NCI-H146 treated with DMSO at 0.1 percent for 48 hours (cell line): Measurements from ENCODE around the gene AMT.

ENCODE experiments used
- DNase-seq: peaks from one replicate; lab custom pipeline; 2025; ENCODE audit not compliant: unreplicated experiment; lab: John Stamatoyannopoulos, UW

The AMT gene

GRCh38 chr3:49422379-49423248 lies at the start of gene AMT:
AMT (minus strand) TSS chr3:49422473; CDS start chr3:49422450, 23 bp downstream.
- DNase-seq = no peak

- DNase-seq = peak; percentile 29
Observed at GRCh38 chr3:49470714-49471420, 48.6 kb upstream of the AMT start.

GRCh38 chr3:49469936-49470713 lies 47.9 kb upstream of the AMT start, which contains the start of gene DAG1:
DAG1 (plus strand) TSS chr3:49470267; CDS start chr3:49510535, 40,268 bp downstream.
- DNase-seq = peak; percentile 71

GRCh38 chr3:49469037-49469935 lies 47.0 kb upstream of the AMT start:
- DNase-seq = peak; percentile 17

- DNase-seq = no peak
Observed at GRCh38 chr3:49466085-49466484, 43.8 kb upstream of the AMT start.

- no peak for DNase-seq
Observed at GRCh38 chr3:49465270-49466034, 43.2 kb upstream of the AMT start.

GRCh38 chr3:49462222-49462621 lies 39.9 kb upstream of the AMT start:
- no peak for DNase-seq

- no peak for DNase-seq
Observed at GRCh38 chr3:49461443-49462171, 39.3 kb upstream of the AMT start.

GRCh38 chr3:49460956-49461355 lies 38.7 kb upstream of the AMT start:
- DNase-seq = no peak

- DNase-seq = no peak
Observed at GRCh38 chr3:49460188-49460890, 38.1 kb upstream of the AMT start.

- DNase-seq = no peak
Observed at GRCh38 chr3:49456466-49456865, 34.2 kb upstream of the AMT start.

GRCh38 chr3:49454898-49455681 lies 32.8 kb upstream of the AMT start:
- DNase-seq = no peak

- DNase-seq = no peak
Observed at GRCh38 chr3:49454458-49454857, 32.2 kb upstream of the AMT start.

GRCh38 chr3:49453621-49454020 lies 31.3 kb upstream of the AMT start:
- no peak for DNase-seq

GRCh38 chr3:49445391-49445790 lies 23.1 kb upstream of the AMT start:
- no peak for DNase-seq

GRCh38 chr3:49434731-49435130 lies 12.5 kb upstream of the AMT start:
- no peak for DNase-seq

- no peak for DNase-seq
Observed at GRCh38 chr3:49428752-49429080, 6.4 kb upstream of the AMT start.

GRCh38 chr3:49427586-49427985 lies 5.3 kb upstream of the AMT start:
- DNase-seq = no peak
